Adipocyte (in vitro differentiated cells): Measurements from ENCODE around the gene LYPD5.

Experiments
- DNase-seq: peaks from one replicate; pipeline ENCODE4 v3.0.0-alpha.2; 2015; ENCODE audit warnings: low read depth
- H3K27me3 ChIP-seq: replicated peaks from 2 replicates; pipeline ENCODE4 v1.7.0; 2013; ENCODE audit warnings: mild to moderate bottlenecking, low read length, moderate library complexity; ENCODE audit not compliant: control insufficient read depth, insufficient read depth
- H3K36me3 ChIP-seq: 2 replicates; pipeline ENCODE4 v1.7.0; 2013; ENCODE audit warnings: low read length, mild to moderate bottlenecking, moderate library complexity; ENCODE audit not compliant: control insufficient read depth, insufficient read depth, severe bottlenecking
- H3K4me1 ChIP-seq: 2 replicates; pipeline ENCODE4 v1.7.0; 2013; ENCODE audit warnings: mild to moderate bottlenecking, low read length, moderate library complexity; ENCODE audit not compliant: control insufficient read depth, insufficient read depth
- H3K4me3 ChIP-seq: 2 replicates; pipeline ENCODE4 v1.7.0; 2013; ENCODE audit warnings: mild to moderate bottlenecking, low read length, moderate library complexity
- H3K9ac ChIP-seq: 2 replicates; pipeline ENCODE4 v1.7.0; 2013; ENCODE audit warnings: mild to moderate bottlenecking, low read length, moderate library complexity
- H3K9me3 ChIP-seq: 2 replicates; pipeline ENCODE4 v1.7.0; 2013; ENCODE audit warnings: mild to moderate bottlenecking, low read length, moderate library complexity; ENCODE audit not compliant: control insufficient read depth

The LYPD5 gene

GRCh38 chr19:43749152-43749551 is 53.1 kb downstream of the LYPD5 start:
- no peak for DNase-seq
- Histone ChIP-seq H3K36me3 (peaks cover 56% of the 10 kb centered on the region), H3K4me1 (peaks cover 28% of the 10 kb centered on the region), H3K27me3 (no peaks in the 10 kb centered on the region), H3K9me3 (no peaks in the 10 kb centered on the region), H3K4me3 (no peak overlapping the region), H3K9ac (no peak overlapping the region)

DNA sequence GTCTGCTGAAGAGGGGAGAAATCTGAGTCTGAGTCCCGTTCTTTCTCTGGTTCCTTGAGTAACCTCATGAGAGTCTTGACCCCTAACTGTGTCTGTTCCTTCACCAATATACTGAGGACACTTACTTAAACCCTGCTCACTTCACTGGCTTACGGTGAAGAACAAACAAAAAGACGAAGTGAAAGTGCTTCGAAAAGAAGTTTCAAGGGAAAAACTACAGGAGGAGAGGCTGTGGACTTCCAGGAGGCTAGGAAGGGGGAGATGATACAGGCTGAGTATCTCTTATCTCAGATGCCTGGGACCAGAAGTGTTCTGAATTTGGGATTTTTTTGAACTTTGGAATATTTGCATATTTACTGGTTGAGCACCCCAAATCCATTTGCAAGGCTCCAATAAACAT is 53.6 kb downstream of the LYPD5 start:
- no peak for DNase-seq
- Histone ChIP-seq H3K9ac (no peak overlapping the region), H3K9me3 (no peaks in the 10 kb centered on the region), H3K36me3 (peaks cover 60% of the 10 kb centered on the region), H3K27me3 (no peaks in the 10 kb centered on the region), H3K4me3 (no peak overlapping the region), H3K4me1 (peaks cover 24% of the 10 kb centered on the region)

DNA sequence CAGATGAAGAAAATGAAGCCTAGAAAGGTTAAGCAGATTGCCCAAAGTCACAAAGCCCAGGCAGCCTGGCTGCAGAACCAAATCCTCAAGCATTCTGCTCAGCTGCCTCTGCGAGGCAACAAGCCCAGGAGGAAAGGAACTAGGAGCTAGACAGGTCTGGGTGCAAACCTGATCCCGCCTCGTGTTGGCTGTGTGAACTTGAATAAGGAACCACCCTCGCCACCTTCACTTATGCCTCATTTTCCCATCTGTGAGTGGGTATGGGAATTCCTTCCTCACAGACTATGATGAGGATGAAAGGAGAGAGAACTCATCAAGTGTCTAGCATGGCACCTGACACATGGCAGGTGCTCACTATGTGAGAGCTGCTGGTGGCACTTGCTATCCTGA is 54.0 kb downstream of the LYPD5 start:
- no peak overlapping the region for H3K9ac ChIP-seq
- no peak overlapping the region for H3K4me3 ChIP-seq
- H3K36me3 ChIP-seq = peaks cover 65% of the 10 kb centered on the region
- no peak for DNase-seq
- H3K9me3 ChIP-seq = no peaks in the 10 kb centered on the region
- no peaks in the 10 kb centered on the region for H3K27me3 ChIP-seq
- H3K4me1 ChIP-seq = peaks cover 23% of the 10 kb centered on the region

DNA sequence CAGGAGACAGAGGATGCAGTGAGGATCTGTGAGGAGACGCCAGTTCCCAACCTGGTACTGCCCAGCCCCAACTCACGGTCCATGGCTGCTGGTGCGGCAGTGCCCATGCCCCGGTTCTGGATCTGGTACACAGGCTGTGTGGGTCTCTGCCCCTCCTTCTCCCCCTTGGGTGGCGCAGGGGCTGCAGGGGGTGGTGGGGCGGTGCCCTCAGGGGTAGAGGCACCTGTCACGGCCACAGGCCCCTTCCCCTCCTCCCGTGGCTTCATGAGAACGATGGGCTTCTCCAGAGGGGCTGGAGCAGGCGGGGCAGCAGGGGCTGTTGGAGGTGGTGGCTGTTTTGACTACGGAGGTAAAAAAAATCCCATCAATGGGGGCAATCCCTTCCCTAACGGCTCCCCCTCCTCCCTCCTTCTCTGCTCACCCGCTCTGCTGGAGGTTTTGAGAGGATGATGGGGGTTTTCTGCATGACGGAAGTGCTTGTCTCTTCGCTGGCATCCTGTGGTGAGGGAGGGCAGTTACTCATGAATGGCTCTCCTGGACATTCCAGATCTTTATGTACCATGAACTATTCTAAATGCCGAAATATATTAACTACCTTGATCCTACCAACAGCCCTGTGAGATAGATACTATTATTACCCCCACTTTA is 54.6 kb downstream of the LYPD5 start:
- no peaks in the 10 kb centered on the region for H3K9me3 ChIP-seq
- H3K36me3 ChIP-seq = peaks cover 68% of the 10 kb centered on the region
- no peaks in the 10 kb centered on the region for H3K27me3 ChIP-seq
- peaks cover 25% of the 10 kb centered on the region for H3K4me1 ChIP-seq
- no peak overlapping the region for H3K4me3 ChIP-seq
- DNase-seq = no peak
- H3K9ac ChIP-seq = no peak overlapping the region
